22Rv1 (cell line): ENCODE results near the gene FAM241B.

ENCODE experiments used
- ZFX ChIP-seq: fragments of 450-650 bp; IDR thresholded peaks from 2 replicates; pipeline ENCODE4 v1.6.1; 2017; ENCODE audit warnings: antibody characterized with exemption, borderline replicate concordance
- TF ChIP-seq, protein P1 (sequence below): fragments of 450-650 bp; IDR thresholded peaks from 2 replicates; pipeline ENCODE4 v1.5.1; 2017; ENCODE audit warnings: mild to moderate bottlenecking

DNA sequence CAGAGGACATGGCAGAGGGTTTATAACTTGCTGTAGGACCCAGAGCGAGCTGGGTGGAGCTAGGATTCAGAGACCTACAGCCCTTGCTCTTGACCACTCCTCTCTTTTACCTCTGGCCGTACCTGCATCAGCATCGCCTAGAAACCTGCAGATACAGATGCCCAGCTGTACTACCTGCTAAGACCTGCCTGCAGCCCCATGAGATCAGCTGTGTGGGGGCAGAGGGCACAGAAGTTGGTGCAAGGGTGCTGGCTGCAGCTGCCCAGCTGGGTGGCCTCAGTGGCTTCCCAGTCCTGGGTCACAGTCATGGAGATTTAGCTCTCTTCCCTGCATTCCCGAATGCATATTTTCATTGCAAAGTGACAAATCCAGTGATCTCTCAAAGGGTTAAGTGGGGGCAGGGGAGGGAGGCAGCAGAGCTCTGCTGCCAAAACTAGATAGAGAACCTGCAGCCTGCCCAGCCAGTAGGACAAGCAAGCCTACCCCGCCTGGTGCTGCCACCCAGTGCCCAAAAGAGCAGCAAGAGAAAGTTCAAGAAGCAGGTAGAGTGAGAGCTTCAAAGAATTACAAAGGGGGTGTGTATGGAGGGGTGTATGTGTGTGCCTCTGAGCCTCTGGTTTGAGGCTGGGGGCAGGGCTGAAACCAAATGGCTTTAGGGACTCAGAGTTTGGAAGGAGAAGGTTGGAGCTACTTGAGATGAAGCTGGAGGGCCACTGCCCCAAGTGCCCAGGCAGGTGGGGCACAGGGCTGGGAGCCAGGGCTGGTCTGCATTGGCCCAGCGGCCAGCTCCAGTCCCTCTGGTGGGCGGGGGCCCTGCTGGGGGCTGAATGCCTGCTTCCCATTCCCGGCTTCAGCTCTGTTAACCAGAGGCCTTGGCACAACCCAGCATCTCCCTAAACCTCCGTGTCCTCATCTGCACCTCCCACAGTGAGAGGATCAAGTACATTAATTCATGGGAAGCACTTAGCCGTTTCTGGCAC is 6.9 kb downstream of the FAM241B start:
- TF ChIP-seq, protein P1, sequence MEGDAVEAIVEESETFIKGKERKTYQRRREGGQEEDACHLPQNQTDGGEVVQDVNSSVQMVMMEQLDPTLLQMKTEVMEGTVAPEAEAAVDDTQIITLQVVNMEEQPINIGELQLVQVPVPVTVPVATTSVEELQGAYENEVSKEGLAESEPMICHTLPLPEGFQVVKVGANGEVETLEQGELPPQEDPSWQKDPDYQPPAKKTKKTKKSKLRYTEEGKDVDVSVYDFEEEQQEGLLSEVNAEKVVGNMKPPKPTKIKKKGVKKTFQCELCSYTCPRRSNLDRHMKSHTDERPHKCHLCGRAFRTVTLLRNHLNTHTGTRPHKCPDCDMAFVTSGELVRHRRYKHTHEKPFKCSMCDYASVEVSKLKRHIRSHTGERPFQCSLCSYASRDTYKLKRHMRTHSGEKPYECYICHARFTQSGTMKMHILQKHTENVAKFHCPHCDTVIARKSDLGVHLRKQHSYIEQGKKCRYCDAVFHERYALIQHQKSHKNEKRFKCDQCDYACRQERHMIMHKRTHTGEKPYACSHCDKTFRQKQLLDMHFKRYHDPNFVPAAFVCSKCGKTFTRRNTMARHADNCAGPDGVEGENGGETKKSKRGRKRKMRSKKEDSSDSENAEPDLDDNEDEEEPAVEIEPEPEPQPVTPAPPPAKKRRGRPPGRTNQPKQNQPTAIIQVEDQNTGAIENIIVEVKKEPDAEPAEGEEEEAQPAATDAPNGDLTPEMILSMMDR, result peak; percentile 75
- no peak for TF ChIP-seq ZFX
